ENCODE data around the gene SSR2.

GRCh38 chr1:155974208-155975115 lies 46.3 kb downstream of the SSR2 start:
- TF ChIP-seq CTCF (conservative IDR thresholded peaks at IDR 0.05 in 1 of 2, IDR thresholded peaks at IDR 0.05 in 1 of 2; ENCODE audit: extremely low read depth in 1 of 2, insufficient read depth in 1 of 2, low read depth in 1 of 2, low read length in 2 of 2): peak in 1 of 2 donors; percentile 6
- TF ChIP-seq EZH2 (IDR thresholded peaks at IDR 0.05; ENCODE audit: borderline replicate concordance, low read length): no peak
